SJSA1 (cell line): Measurements from ENCODE around the gene SDK1. TPM values are rescaled to one million over a fixed set of nuclear protein-coding genes. Genes with fewer than 3 reads are reported as not detected.

Source experiments
- DNase-seq, 2 experiments: peaks; one replicate each; pipeline ENCODE4 v3.0.0-alpha.2; 2015 to 2020; ENCODE audit warnings: low spot score in 2 of 2, low read depth in 1 of 2
- H3K27ac ChIP-seq: fragments of 250-450 bp; sonication (Bioruptor Pico); 2 replicates; pipeline ENCODE4 v1.5.1; 2020; ENCODE audit warnings: mild to moderate bottlenecking, moderate library complexity
- H3K27me3 ChIP-seq: fragments of 250-450 bp; sonication (Bioruptor Pico); replicated peaks from 2 replicates; pipeline ENCODE4 v1.5.1; 2020; ENCODE audit warnings: mild to moderate bottlenecking, moderate library complexity
- H3K36me3 ChIP-seq: fragments of 250-450 bp; sonication (Bioruptor Pico); 2 replicates; pipeline ENCODE4 v1.5.1; 2020; ENCODE audit warnings: mild to moderate bottlenecking
- H3K4me1 ChIP-seq: fragments of 250-450 bp; sonication (Bioruptor Pico); replicated peaks from 2 replicates; pipeline ENCODE4 v1.6.1; 2021; ENCODE audit warnings: mild to moderate bottlenecking
- H3K4me3 ChIP-seq: fragments of 250-450 bp; sonication (Bioruptor Pico); 2 replicates; pipeline ENCODE4 v1.5.1; 2020; ENCODE audit warnings: mild to moderate bottlenecking
- H3K9me3 ChIP-seq: fragments of 250-450 bp; sonication (Bioruptor Pico); replicated peaks from 2 replicates; pipeline ENCODE4 v1.5.1; 2020; ENCODE audit warnings: mild to moderate bottlenecking
- total RNA-seq: library from RNA; depleted of rRNA; stranded (reverse); fragments of >200 nt; shearing (Covaris generic); gene quantifications from 2 replicates; pipeline ENCODE4 v1.2.3, GENCODE V29; 2014

The SDK1 gene
- total RNA-seq, 1 experiment from 2014 or later = 8.7 TPM

- Histone ChIP-seq H3K36me3 (no peaks in the 10 kb centered on the region), H3K4me3 (no peak overlapping the region), H3K27ac (no peak overlapping the region), H3K4me1 (peaks cover 5% of the 10 kb centered on the region; the same call in 1 of the 2 replicates), H3K9me3 (no peaks in the 10 kb centered on the region; the same call in none of the 2 replicates), H3K27me3 (no peaks in the 10 kb centered on the region; the same call in 1 of the 2 replicates)
- no peak for DNase-seq
Measured at GRCh38 chr7:3274131-3274530, 26.9 kb upstream of the SDK1 start.

DNA sequence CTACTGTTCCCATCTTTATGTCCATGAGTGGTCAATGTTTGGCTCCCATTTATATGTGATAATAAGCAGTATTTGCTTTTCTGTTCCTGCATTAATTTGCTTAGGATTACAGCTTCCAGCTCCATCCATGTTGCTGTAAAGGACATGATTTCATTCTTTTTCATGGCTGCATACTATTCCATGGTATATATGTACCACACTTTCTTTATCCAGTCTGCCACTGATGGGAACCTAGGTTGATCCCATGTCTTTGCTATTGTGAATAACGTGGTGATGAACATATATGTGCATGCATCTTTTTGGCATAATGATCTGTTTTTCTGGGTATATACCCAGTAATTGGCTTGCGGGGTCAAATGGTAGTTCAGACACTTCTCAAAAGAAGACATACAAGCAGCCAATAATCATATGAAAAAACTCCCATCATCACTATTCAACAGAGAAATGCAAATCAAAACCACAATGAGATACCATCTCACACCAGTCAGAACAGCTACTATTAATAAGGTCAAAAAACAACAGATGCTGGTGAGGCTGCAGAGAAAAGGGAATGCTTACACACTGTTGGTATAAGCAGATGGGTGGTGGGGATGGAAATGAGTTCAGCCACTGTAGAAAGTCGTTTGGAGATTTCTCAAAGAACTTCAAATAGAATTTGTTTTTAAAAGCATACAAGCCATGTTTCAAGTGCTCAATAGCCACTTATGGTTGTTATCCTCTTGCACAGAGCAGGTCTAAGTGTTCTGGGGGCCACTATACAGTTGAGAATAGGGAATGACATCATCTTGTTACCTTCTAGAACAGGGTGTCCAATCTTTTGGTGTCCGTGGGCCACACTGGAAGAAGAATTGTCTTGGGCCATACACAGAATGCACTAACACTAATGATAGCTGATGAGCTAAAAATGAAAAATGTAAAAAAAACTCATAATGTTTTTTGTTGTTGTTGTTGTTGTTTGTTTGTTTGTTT lies 23.2 kb upstream of the SDK1 start:
- Histone ChIP-seq H3K36me3 (no peaks in the 10 kb centered on the region), H3K4me1 (no peaks in the 10 kb centered on the region; the same call in 1 of the 2 replicates), H3K4me3 (no peak overlapping the region), H3K27ac (no peak overlapping the region), H3K9me3 (no peaks in the 10 kb centered on the region; the same call in 1 of the 2 replicates), H3K27me3 (no peaks in the 10 kb centered on the region; the same call in 1 of the 2 replicates)
- DNase-seq = no peak

DNA sequence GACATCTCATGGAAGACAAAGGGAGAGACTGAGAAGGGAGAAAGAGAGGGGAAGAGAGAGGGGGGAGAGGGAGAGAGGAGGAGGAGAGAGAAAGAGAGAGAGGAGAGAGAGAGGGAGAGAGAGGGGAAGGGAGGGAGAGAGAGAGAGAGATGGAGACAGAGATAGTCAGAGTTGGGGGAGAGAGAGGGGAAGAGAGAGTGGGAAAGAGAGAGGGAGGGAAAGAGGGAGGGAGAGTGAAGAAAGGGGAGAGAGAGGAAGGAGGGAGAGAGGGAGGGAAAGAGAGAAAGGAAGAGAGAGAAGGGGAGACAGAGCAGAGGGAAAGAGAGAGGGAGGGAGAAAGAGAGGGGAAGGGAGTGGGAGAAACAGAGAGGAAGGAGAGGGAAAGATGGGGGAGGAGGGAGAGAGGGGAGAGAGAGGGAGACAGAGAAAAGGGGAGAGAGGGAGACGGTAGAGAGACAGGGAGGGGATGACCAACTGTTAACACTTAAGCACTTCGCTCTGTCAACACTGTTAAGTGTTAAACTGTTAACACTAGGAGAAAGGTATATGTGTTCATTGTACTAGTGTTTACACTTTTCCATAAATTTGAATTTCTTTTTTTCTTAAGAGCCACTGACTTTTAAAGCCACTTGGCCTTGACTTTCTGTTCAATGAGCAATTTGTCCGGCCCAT lies 21.8 kb upstream of the SDK1 start:
- no peak overlapping the region for H3K27ac ChIP-seq
- DNase-seq = no peak
- no peak overlapping the region for H3K4me3 ChIP-seq
- no peaks in the 10 kb centered on the region for H3K36me3 ChIP-seq
- no peaks in the 10 kb centered on the region for H3K4me1 ChIP-seq
- H3K9me3 ChIP-seq = no peaks in the 10 kb centered on the region; the same call in 1 of the 2 replicates
- no peaks in the 10 kb centered on the region; the same call in 1 of the 2 replicates for H3K27me3 ChIP-seq

GRCh38 chr7:3280445-3280844 lies 20.6 kb upstream of the SDK1 start:
- H3K27ac ChIP-seq = no peak overlapping the region
- no peaks in the 10 kb centered on the region for H3K36me3 ChIP-seq
- no peaks in the 10 kb centered on the region for H3K4me1 ChIP-seq
- no peak overlapping the region for H3K4me3 ChIP-seq
- H3K9me3 ChIP-seq = no peaks in the 10 kb centered on the region; the same call in 1 of the 2 replicates
- no peaks in the 10 kb centered on the region; the same call in 1 of the 2 replicates for H3K27me3 ChIP-seq
- no peak for DNase-seq

DNA sequence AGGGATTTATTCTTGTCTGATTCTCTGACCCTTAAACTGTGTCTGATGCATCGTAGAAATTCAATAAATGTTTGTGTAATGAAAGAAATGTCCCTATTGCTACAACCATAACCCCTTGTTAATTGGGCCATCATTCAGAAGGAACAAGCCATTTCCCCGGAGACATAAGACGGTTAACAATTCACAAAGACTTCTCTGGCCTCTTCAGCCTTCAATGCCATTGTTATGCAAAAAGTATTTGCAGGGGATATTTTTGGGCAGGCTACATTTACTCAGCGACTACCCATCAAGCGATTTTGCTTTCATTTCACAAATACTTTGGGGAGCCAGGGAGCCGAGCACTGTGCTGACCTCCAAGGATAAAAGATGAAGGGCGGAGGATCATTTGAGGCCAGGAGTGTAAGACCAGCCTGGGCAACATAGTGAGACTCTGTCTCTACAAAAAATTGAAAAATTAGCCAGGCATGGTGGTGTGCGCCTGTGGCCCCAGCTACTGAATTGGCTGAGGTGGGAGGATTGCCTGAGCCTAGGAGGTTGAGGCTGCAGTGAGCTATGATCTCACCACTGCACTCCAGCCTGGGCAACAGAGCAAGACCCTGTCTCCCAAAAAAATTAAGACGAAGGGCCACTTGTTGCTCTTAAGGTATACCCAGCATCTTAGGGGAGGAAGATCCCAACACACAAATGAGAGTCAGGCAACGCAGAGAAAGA lies 20.0 kb upstream of the SDK1 start:
- no peak for DNase-seq
- H3K9me3 ChIP-seq = no peaks in the 10 kb centered on the region; the same call in 1 of the 2 replicates
- H3K27ac ChIP-seq = no peak overlapping the region
- no peaks in the 10 kb centered on the region for H3K4me1 ChIP-seq
- no peaks in the 10 kb centered on the region; the same call in 1 of the 2 replicates for H3K27me3 ChIP-seq
- no peaks in the 10 kb centered on the region for H3K36me3 ChIP-seq
- no peak overlapping the region for H3K4me3 ChIP-seq

DNA sequence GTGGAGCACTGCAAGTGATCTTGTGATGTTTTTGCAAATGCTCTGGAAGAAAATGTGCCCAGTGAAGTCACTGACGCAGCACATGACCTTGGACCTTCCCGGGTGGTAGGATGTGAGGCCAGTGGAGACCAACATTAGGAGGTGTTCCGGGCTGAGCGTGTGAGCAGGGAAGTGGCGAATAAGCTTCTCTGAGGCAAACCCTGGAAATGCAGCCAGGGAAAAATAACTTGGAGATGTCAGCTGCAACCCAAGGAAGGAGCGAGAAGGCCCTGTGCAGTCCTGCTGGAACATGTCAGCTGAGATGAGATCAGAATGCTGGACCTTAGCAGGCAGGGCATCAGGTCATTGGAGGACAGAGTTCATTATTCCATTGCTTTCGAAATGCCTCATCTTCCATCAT lies 18.6 kb upstream of the SDK1 start:
- no peak overlapping the region for H3K4me3 ChIP-seq
- DNase-seq = no peak
- no peaks in the 10 kb centered on the region; the same call in 1 of the 2 replicates for H3K27me3 ChIP-seq
- H3K9me3 ChIP-seq = no peaks in the 10 kb centered on the region; the same call in 1 of the 2 replicates
- no peak overlapping the region for H3K27ac ChIP-seq
- H3K36me3 ChIP-seq = no peaks in the 10 kb centered on the region
- no peaks in the 10 kb centered on the region for H3K4me1 ChIP-seq

- Histone ChIP-seq H3K9me3 (no peaks in the 10 kb centered on the region), H3K27ac (no peak overlapping the region), H3K4me1 (no peaks in the 10 kb centered on the region), H3K27me3 (no peaks in the 10 kb centered on the region), H3K36me3 (no peaks in the 10 kb centered on the region), H3K4me3 (no peak overlapping the region)
- DNase-seq = no peak
Measured at GRCh38 chr7:3283130-3283704, 17.8 kb upstream of the SDK1 start.

GRCh38 chr7:3285652-3286051 lies 15.4 kb upstream of the SDK1 start:
- H3K4me1 ChIP-seq = no peaks in the 10 kb centered on the region
- no peak for DNase-seq
- no peak overlapping the region for H3K4me3 ChIP-seq
- no peaks in the 10 kb centered on the region for H3K36me3 ChIP-seq
- H3K9me3 ChIP-seq = no peaks in the 10 kb centered on the region
- no peak overlapping the region for H3K27ac ChIP-seq
- no peaks in the 10 kb centered on the region for H3K27me3 ChIP-seq

DNA sequence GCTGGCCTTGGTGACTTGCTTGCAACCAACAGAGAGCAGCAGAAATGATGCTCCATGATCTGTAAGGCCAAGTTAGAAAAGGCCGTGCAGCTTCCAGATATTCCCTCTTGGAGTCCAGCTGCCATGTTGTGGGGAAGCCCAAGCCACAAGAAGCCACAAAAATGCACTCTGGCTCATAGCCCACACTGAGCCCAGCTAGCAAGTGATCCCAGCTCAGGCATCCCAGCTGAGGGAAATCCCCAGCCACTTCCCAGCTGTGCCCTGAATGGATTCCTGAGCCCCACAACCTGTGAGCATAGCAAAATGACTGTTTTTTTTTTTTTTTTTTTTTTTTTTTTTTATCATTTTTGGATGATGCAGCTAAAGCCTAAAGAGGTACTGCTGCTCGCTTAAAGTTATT lies 11.1 kb upstream of the SDK1 start:
- Histone ChIP-seq H3K4me1 (no peaks in the 10 kb centered on the region), H3K4me3 (no peak overlapping the region), H3K27me3 (no peaks in the 10 kb centered on the region), H3K9me3 (no peaks in the 10 kb centered on the region), H3K27ac (no peak overlapping the region), H3K36me3 (no peaks in the 10 kb centered on the region)
- DNase-seq = peak in 1 of 2 experiments; percentile 49

GRCh38 chr7:3292694-3293093 lies 8.4 kb upstream of the SDK1 start:
- no peak for DNase-seq
- Histone ChIP-seq H3K27me3 (no peaks in the 10 kb centered on the region), H3K9me3 (no peaks in the 10 kb centered on the region), H3K36me3 (no peaks in the 10 kb centered on the region), H3K27ac (no peak overlapping the region), H3K4me1 (no peaks in the 10 kb centered on the region), H3K4me3 (no peak overlapping the region)

- Histone ChIP-seq H3K4me3 (no peak overlapping the region), H3K27ac (no peak overlapping the region), H3K4me1 (no peaks in the 10 kb centered on the region), H3K27me3 (no peaks in the 10 kb centered on the region), H3K36me3 (no peaks in the 10 kb centered on the region), H3K9me3 (no peaks in the 10 kb centered on the region)
- no peak for DNase-seq
Measured at GRCh38 chr7:3294432-3295100, 6.5 kb upstream of the SDK1 start.

DNA sequence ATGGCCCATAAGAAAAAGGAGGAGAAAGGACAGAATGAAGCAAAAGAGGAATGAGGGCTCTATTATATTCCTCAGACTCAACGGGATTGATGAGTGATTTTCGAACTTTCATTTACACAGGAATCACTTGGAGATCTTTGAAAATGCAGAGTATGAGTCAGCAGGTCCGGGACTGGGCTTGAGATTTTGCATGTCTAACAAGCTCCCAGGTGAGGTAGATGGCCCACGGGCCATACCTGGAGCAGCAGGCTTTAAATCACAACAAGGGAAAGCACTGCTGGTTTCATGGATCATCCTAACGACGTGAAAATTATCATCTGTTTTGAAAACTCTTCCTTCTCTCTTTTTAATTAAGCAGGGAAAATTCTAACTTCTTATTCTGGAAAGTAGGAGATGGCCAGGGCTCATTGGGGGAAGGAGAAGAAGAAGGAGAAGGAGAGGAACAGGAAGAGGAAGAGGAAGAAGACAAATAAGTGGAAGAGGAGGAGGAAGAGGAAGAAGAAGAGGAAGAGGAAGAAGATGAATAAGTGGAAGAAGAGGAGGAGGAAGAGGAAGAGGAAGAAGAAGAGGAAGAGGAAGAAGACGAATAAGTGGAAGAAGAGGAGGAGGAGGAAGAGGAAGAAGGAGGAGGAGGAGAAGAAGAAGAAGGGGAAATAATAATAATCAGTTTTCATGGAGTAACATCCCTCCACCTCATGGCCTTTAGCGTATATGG lies 3.8 kb upstream of the SDK1 start:
- Histone ChIP-seq H3K36me3 (no peaks in the 10 kb centered on the region), H3K27me3 (0 out of 2 replicates have a peak, but pooled peaks cover 4% of the 10 kb centered on the region), H3K9me3 (no peaks in the 10 kb centered on the region), H3K4me3 (no peak overlapping the region), H3K4me1 (peaks cover 13% of the 10 kb centered on the region), H3K27ac (no peak overlapping the region)
- no peak for DNase-seq
